Peyer's patch (tissue), 4 donors: ENCODE results near the gene WWC1.

Source experiments
- POLR2A ChIP-seq, 2 donors: fragments of 450-650 bp; IDR thresholded peaks; one replicate each; pipeline ENCODE4 v1.5.1; 2017; ENCODE audit warnings: antibody characterized with exemption in 2 of 2, mild to moderate bottlenecking in 2 of 2, moderate library complexity in 2 of 2
- TF ChIP-seq, protein P1 (sequence below), 6 experiments: fragments of 450-650 bp in 4 of 6; fragments of 200-600 bp in 2 of 6; sonication (generic) in 1 of 6; IDR thresholded peaks; one replicate each; pipeline ENCODE4 v1.5.1; 2017 to 2019; ENCODE audit warnings: antibody characterized with exemption in 6 of 6, mild to moderate bottlenecking in 3 of 6, moderate library complexity in 1 of 6

- no peak for TF ChIP-seq POLR2A (IDR thresholded peaks at IDR 0.05)
- TF ChIP-seq, protein P1, sequence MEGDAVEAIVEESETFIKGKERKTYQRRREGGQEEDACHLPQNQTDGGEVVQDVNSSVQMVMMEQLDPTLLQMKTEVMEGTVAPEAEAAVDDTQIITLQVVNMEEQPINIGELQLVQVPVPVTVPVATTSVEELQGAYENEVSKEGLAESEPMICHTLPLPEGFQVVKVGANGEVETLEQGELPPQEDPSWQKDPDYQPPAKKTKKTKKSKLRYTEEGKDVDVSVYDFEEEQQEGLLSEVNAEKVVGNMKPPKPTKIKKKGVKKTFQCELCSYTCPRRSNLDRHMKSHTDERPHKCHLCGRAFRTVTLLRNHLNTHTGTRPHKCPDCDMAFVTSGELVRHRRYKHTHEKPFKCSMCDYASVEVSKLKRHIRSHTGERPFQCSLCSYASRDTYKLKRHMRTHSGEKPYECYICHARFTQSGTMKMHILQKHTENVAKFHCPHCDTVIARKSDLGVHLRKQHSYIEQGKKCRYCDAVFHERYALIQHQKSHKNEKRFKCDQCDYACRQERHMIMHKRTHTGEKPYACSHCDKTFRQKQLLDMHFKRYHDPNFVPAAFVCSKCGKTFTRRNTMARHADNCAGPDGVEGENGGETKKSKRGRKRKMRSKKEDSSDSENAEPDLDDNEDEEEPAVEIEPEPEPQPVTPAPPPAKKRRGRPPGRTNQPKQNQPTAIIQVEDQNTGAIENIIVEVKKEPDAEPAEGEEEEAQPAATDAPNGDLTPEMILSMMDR (IDR thresholded peaks at IDR 0.05), result no peak
Measured at GRCh38 chr5:168296682-168297081, 5.2 kb downstream of the WWC1 start.
